Effector memory CD4-positive, alpha-beta T cell (primary cell): ENCODE results near the gene DCAF12.
A peak's percentile ranks its signal among the peaks of the same experiment; 100 is the strongest.

Source experiments
- DNase-seq, 3 donors: peaks; one replicate each; pipeline ENCODE4 v3.0.0-alpha.2; 2020
- H3K27ac ChIP-seq: 2 replicates; pipeline ENCODE4 v1.7.0; 2013; ENCODE audit warnings: mild to moderate bottlenecking, low read length, moderate library complexity; ENCODE audit not compliant: insufficient read depth, poor library complexity, severe bottlenecking
- H3K27me3 ChIP-seq: replicated peaks from 2 replicates; pipeline ENCODE4 v1.7.0; 2013; ENCODE audit warnings: mild to moderate bottlenecking, low read length; ENCODE audit not compliant: insufficient read depth, control insufficient read depth, poor library complexity, severe bottlenecking
- H3K36me3 ChIP-seq: 2 replicates; pipeline ENCODE4 v1.7.0; 2013; ENCODE audit warnings: mild to moderate bottlenecking, low read length, moderate library complexity; ENCODE audit not compliant: control insufficient read depth, insufficient read depth
- H3K4me1 ChIP-seq: 2 replicates; pipeline ENCODE4 v1.7.0; 2013; ENCODE audit warnings: low read length, mild to moderate bottlenecking; ENCODE audit not compliant: control insufficient read depth, insufficient read depth, poor library complexity, severe bottlenecking
- H3K4me3 ChIP-seq: 2 replicates; pipeline ENCODE4 v1.7.0; 2013; ENCODE audit warnings: low read length, low read depth, mild to moderate bottlenecking; ENCODE audit not compliant: insufficient read depth, poor library complexity, severe bottlenecking
- H3K9me3 ChIP-seq: 2 replicates; pipeline ENCODE4 v1.7.0; 2013; ENCODE audit warnings: mild to moderate bottlenecking, low read length, moderate library complexity; ENCODE audit not compliant: control insufficient read depth

DCAF12 gene

DNA sequence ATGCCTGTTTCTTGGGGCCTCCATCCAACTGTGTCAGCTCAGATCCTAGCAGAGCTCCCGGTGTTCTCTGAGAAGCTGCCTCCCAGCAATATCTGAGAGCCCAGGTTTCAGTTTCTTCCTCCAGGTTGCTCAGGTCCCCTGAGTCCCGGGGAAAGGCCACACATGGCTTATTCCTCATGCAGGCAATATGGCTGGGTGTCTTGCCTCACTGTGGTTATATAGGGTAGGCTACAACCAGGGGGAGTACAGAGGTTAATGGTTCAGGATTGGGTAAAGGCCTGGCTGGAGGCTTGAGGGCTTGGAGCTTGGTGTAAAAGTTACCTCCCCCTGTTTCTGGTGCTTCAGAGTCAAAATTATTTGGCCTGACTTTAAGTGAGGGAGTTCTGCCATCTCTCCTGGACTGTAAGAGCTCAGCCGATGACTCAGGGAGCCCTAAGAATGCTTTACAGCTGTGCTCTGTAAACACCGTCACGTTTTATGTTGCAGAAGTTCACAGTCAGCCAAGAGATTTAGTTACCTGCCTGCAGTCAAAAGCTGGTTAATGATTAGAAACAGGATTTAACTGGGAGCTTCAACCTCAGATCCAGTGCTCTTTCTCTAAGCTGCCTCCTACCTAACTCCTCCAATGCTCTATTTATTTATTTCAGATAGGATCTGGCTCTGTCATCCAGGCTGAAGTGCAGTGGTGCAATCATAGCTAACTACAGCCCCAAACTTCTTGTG lies 53.5 kb downstream of the DCAF12 start:
- H3K4me1 ChIP-seq, result no peaks in the 10 kb centered on the region
- no peak for DNase-seq
- no peak overlapping the region for H3K4me3 ChIP-seq
- H3K9me3 ChIP-seq, result no peaks in the 10 kb centered on the region
- H3K27ac ChIP-seq, result no peak overlapping the region
- no peaks in the 10 kb centered on the region for H3K27me3 ChIP-seq
- no peaks in the 10 kb centered on the region for H3K36me3 ChIP-seq

DNA sequence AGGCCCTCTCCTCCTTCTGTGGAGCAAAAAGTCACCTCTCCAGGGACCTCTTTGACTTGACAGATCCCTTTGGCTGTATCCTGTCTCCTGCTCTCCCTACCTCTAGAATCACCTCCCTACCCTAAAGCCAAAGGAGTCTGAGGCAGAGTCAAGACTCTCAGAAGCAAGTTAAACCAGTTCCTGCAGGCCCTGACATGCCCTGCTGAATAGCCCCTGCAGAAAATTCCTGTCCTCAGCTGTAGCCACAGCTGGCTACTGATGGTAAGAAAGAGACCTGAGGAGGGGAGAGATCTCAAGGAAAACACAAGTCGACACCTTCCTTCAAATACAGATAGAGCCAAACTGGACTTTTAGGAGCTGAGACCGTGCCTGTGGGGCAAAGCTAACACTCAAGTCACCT lies 54.1 kb downstream of the DCAF12 start:
- Histone ChIP-seq H3K9me3 (no peaks in the 10 kb centered on the region), H3K36me3 (no peaks in the 10 kb centered on the region), H3K4me1 (no peaks in the 10 kb centered on the region), H3K4me3 (no peak overlapping the region), H3K27ac (no peak overlapping the region), H3K27me3 (no peaks in the 10 kb centered on the region)
- DNase-seq, result no peak

DNA sequence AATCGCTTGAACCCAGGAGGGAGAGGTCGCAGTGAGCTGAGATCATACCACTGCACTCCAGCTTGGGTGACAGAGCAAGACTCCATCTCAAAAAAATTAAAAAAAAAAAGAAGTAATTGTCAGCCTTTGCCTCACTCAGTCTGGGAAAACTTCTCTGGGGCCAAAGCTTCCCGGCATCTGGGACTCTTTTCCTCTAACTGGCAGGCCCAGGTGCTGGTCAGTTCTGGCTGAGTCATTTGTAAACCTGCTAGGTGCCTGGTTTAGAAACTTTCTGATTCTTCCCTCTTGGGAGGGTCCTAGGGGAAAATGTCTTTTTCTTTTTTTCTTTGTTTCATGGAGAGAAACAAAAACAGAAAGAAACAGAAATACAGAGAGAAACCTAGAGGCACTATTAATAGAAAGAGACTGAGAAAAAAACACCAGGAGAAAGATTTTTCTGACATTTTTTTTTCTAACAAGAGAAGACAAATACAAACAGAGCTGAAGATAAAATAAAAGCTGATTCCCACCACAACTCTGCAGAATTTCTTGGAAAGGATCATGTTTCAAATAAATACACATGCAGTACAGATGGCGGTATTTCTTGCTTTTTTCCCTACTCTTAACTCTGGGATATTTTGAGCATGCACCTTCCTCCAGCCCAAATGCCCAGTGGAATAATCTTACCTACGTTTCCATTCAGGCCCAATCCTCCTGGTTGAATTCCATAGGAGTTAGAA lies 55.7 kb downstream of the DCAF12 start:
- no peak overlapping the region for H3K4me3 ChIP-seq
- no peaks in the 10 kb centered on the region for H3K9me3 ChIP-seq
- H3K36me3 ChIP-seq, result no peaks in the 10 kb centered on the region
- H3K27me3 ChIP-seq, result no peaks in the 10 kb centered on the region
- H3K4me1 ChIP-seq, result no peaks in the 10 kb centered on the region
- H3K27ac ChIP-seq, result no peak overlapping the region
- no peak for DNase-seq

DNA sequence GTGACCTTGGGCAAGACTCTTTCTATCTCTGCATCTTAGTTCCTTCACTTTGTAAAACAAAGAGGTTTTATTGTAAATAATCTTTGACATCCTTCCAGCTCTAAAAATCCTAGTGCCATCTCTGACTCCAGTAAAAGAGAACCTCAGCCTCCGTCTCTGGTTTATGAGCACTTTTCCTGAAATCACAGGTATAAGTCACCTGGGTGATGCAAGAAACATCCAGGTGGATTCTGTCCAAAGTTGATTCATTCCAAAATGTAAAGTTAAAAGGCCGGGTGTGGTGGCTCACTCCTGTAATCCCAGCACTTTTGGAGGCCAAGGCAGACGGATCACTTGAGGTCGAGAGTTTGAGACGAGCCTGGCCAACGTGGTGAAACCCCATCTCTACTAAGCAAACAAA lies 56.7 kb downstream of the DCAF12 start:
- Histone ChIP-seq H3K36me3 (no peaks in the 10 kb centered on the region), H3K9me3 (no peaks in the 10 kb centered on the region), H3K4me1 (no peaks in the 10 kb centered on the region), H3K27me3 (no peaks in the 10 kb centered on the region), H3K27ac (no peak overlapping the region), H3K4me3 (no peak overlapping the region)
- no peak for DNase-seq

DNA sequence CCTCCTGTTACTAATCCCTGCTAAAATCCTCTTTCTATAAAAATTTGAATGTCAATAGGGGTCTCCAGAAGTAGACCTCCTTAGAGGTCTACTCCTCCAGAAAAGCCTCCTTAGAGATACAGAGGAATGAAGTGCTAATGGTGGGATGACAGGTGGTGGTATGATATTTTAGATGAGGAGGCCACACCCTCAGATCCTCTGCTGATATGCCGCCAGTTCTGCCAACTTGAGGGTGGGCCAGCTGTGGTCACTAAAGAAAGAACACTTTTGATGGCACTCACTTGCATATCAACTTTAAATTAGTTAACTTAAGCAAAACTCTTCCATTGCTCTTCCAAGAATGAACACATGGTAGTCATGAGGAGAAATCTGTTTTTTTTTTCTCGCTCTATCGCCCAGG lies 61.0 kb downstream of the DCAF12 start:
- H3K4me1 ChIP-seq, result no peaks in the 10 kb centered on the region
- no peak for DNase-seq
- no peak overlapping the region for H3K4me3 ChIP-seq
- no peaks in the 10 kb centered on the region for H3K27me3 ChIP-seq
- H3K27ac ChIP-seq, result no peak overlapping the region
- H3K9me3 ChIP-seq, result no peaks in the 10 kb centered on the region
- no peaks in the 10 kb centered on the region for H3K36me3 ChIP-seq

DNA sequence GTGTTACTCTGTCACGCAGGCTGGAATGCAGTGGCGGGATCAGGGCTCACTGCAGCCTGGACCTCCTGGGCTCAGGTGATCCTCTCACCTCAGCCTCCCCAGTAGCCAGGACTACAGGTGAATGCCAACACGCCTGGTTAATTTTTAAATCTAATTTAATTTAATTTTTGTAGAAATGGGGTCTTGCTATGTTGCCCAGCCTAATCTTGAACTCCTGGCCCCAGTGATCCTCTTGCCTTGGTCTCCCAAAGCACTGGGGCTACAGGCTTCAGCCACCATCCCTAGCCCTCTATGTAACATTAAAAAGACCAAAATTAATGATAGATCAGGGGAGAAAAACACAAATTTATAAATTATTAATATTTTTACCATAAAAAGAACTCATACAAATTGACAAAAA lies 66.5 kb downstream of the DCAF12 start:
- H3K9me3 ChIP-seq, result no peaks in the 10 kb centered on the region
- H3K27ac ChIP-seq, result no peak overlapping the region
- H3K4me3 ChIP-seq, result no peak overlapping the region
- no peaks in the 10 kb centered on the region for H3K36me3 ChIP-seq
- no peaks in the 10 kb centered on the region for H3K4me1 ChIP-seq
- no peaks in the 10 kb centered on the region for H3K27me3 ChIP-seq
- DNase-seq, result no peak

- DNase-seq, result no peak
- Histone ChIP-seq H3K4me3 (no peak overlapping the region), H3K36me3 (no peaks in the 10 kb centered on the region), H3K4me1 (no peaks in the 10 kb centered on the region), H3K27me3 (no peaks in the 10 kb centered on the region), H3K27ac (no peak overlapping the region), H3K9me3 (no peaks in the 10 kb centered on the region)
Observed at GRCh38 chr9:34059281-34059680, 67.2 kb downstream of the DCAF12 start.

DNA sequence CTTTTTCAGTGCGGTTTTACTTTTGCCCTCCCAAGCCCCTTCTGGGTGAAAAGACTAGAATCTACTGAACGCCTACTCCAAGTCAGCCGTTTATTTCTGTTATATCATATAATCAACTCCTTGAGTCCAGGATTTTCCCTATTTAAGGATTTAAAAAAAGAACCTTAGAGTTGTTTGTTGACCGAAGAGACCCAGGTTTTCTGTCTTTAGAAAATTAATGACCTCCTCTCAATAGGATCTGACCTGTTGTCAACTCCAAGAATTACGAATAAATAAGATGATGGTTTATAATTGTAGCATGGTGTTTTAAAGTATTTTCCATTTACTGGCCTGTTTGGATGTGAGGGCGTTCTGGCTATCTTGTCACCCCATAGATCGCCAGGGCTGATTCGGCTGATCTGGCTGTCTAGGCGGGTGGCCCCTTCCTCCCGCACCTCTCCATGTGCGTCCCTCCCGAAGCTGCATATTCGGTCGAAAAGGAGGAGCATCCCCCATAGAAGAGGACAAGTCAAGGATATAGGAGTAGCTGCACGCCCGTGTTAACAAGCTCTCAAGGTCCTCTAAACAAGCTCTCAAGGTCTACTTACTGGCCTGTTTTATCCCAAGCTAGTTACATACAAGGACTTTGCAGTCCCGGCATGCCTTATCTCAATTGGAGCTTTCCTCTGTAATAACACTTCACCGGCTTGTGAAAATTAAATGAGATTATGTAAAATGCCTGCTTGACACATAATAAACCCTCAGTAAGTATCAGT lies 76.7 kb downstream of the DCAF12 start:
- Histone ChIP-seq H3K4me3 (peak overlapping the region; percentile 95), H3K27me3 (no peaks in the 10 kb centered on the region)
- no peak for DNase-seq

DNA sequence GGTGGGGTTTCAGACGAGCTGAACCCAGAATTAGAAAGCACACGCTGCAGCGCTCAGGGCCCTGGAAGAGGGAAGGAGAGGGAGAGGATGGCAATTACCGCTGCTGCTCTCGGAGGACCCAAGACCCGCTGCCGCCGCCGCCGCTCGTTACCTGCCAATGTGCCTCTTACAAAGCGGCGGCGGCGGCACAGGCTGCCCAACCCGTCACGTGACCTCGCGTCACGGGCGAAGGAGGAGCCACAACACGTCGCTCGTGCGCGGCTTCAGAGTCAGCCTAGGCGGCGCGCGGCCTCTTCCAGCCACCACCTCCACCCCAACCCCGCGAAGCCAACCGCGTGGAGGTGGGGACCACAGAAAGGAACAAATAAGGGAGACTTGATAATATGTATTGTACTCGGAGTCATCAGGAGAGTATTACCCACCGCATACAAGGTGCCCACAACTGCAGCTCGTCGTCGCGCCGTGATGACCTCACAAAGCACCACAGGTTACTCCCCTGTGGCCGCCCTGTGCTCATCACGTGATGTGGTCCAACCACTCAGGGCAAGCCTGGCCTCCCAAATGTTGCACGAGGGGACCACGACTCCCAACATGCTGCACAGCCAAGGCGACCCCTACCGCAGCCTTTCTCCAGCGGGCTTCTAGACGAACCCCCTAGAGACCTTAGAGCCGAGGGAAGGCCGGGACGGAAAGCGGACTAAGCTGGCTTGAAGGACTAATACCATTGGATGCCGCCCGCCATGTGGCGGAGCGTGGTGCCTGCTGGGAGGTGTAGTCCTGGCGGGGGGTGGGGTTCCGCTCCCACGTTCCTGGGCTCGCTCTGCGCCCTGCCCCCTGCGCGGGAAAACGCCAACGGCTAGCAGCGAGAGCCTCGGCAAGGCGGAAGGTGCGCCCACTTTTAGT lies 77.5 kb downstream of the DCAF12 start, which contains the start of gene UBAP2:
Gene UBAP2 (minus strand): TSS at position 161 of the 903 bp plus-strand sequence. CDS start 31,739 bp downstream, outside the sequence.
- Histone ChIP-seq H3K36me3 (no peaks in the 10 kb centered on the region), H3K27ac (peak within 1 kb of the TSS; percentile 95), H3K4me3 (peak within 1 kb of the TSS; percentile 95), H3K9me3 (no peaks in the 10 kb centered on the region), H3K4me1 (peaks cover 22% of the 10 kb centered on the region), H3K27me3 (no peaks in the 10 kb centered on the region)
- peak; percentile 84 to 96 (median 94) for DNase-seq

More for the DNA sequence above, 76.7 kb downstream of the DCAF12 start:
- H3K36me3 ChIP-seq, result no peaks in the 10 kb centered on the region
- H3K4me1 ChIP-seq, result peaks cover 22% of the 10 kb centered on the region
- no peaks in the 10 kb centered on the region for H3K9me3 ChIP-seq
- peak overlapping the region; percentile 95 for H3K27ac ChIP-seq
